ENCODE measurements around the gene KCNJ8.

The KCNJ8 gene

GRCh38 chr12:21801522-21802288 is 27.2 kb upstream of the KCNJ8 start:
- Histone ChIP-seq H3K4me3 (ENCODE audit: low read length) (no peak overlapping the region), H3K27me3 (replicated peaks; ENCODE audit: insufficient read depth, low read length) (no peaks in the 10 kb centered on the region), H3K27ac (ENCODE audit: low read length) (no peak overlapping the region), H3K79me2 (ENCODE audit: low read length) (no peaks in the 10 kb centered on the region), H3K4me1 (ENCODE audit: low read length) (no peaks in the 10 kb centered on the region), H3K9ac (ENCODE audit: low read length) (no peak overlapping the region), H3K4me2 (ENCODE audit: low read depth, low read length) (no peak overlapping the region), H3K9me3 (replicated peaks; ENCODE audit: insufficient read depth, low read length) (no peaks in the 10 kb centered on the region), H3F3A (ENCODE audit: insufficient read depth, low read length) (no peaks in the 10 kb centered on the region), H2AFZ (ENCODE audit: low read length) (no peak overlapping the region), H4K20me1 (ENCODE audit: insufficient read depth, low read length) (no peaks in the 10 kb centered on the region), H3K36me3 (replicated peaks; ENCODE audit: insufficient read depth, low read length) (no peaks in the 10 kb centered on the region), H3K9me2 (replicated peaks; ENCODE audit: insufficient read depth, low read length) (no peaks in the 10 kb centered on the region)
- DNase-seq, result no peak
- TF ChIP-seq, protein P1, sequence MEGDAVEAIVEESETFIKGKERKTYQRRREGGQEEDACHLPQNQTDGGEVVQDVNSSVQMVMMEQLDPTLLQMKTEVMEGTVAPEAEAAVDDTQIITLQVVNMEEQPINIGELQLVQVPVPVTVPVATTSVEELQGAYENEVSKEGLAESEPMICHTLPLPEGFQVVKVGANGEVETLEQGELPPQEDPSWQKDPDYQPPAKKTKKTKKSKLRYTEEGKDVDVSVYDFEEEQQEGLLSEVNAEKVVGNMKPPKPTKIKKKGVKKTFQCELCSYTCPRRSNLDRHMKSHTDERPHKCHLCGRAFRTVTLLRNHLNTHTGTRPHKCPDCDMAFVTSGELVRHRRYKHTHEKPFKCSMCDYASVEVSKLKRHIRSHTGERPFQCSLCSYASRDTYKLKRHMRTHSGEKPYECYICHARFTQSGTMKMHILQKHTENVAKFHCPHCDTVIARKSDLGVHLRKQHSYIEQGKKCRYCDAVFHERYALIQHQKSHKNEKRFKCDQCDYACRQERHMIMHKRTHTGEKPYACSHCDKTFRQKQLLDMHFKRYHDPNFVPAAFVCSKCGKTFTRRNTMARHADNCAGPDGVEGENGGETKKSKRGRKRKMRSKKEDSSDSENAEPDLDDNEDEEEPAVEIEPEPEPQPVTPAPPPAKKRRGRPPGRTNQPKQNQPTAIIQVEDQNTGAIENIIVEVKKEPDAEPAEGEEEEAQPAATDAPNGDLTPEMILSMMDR (IDR thresholded peaks at IDR 0.05; ENCODE audit: low read length), result no peak
- TF ChIP-seq EZH2phosphoT487 (IDR thresholded peaks at IDR 0.05; ENCODE audit: low read length) (no peak), EZH2 (optimal IDR thresholded peaks at IDR 0.05; ENCODE audit: low read depth, low read length) (no peak)

GRCh38 chr12:21800011-21800410 is 25.5 kb upstream of the KCNJ8 start:
- Histone ChIP-seq H3K36me3 (replicated peaks; ENCODE audit: insufficient read depth, low read length) (no peaks in the 10 kb centered on the region), H3K9me3 (replicated peaks; ENCODE audit: insufficient read depth, low read length) (no peaks in the 10 kb centered on the region), H3K9me2 (replicated peaks; ENCODE audit: insufficient read depth, low read length) (no peaks in the 10 kb centered on the region), H3K27me3 (replicated peaks; ENCODE audit: insufficient read depth, low read length) (no peaks in the 10 kb centered on the region), H3K4me2 (ENCODE audit: low read depth, low read length) (no peak overlapping the region), H3K27ac (ENCODE audit: low read length) (no peak overlapping the region), H4K20me1 (ENCODE audit: insufficient read depth, low read length) (no peaks in the 10 kb centered on the region), H3K4me1 (ENCODE audit: low read length) (no peaks in the 10 kb centered on the region), H2AFZ (ENCODE audit: low read length) (no peak overlapping the region), H3F3A (ENCODE audit: insufficient read depth, low read length) (no peaks in the 10 kb centered on the region), H3K4me3 (ENCODE audit: low read length) (no peak overlapping the region), H3K79me2 (ENCODE audit: low read length) (no peaks in the 10 kb centered on the region), H3K9ac (ENCODE audit: low read length) (no peak overlapping the region)
- no peak for DNase-seq
- TF ChIP-seq EZH2phosphoT487 (IDR thresholded peaks at IDR 0.05; ENCODE audit: low read length), result no peak
- TF ChIP-seq, protein P1 (IDR thresholded peaks at IDR 0.05; ENCODE audit: low read length), result no peak
- TF ChIP-seq EZH2 (optimal IDR thresholded peaks at IDR 0.05; ENCODE audit: low read depth, low read length), result no peak

DNA sequence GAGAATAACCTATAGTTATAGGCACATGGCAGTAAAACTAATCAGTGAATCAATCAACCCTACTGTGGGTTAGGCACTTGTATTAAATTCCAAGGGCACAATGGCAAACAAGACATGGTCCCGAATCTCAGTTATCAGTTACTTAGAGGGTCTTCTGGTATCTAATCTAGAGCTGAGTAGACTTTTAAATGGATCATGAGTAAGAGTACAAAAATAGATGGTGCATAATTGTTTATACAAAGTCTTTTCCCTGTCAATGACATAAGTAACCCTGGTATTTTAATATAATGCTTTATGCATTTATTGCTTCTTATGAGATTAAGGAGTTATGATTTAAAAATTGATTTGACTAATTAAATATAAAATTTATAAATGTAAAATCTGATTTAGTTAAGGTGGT is 23.0 kb upstream of the KCNJ8 start:
- TF ChIP-seq EZH2phosphoT487 (IDR thresholded peaks at IDR 0.05; ENCODE audit: low read length) (no peak), EZH2 (optimal IDR thresholded peaks at IDR 0.05; ENCODE audit: low read depth, low read length) (no peak)
- TF ChIP-seq, protein P1 (IDR thresholded peaks at IDR 0.05; ENCODE audit: low read length), result no peak
- Histone ChIP-seq H3K4me3 (ENCODE audit: low read length) (no peak overlapping the region), H3K4me1 (ENCODE audit: low read length) (no peaks in the 10 kb centered on the region), H3K9ac (ENCODE audit: low read length) (no peak overlapping the region), H3K27ac (ENCODE audit: low read length) (no peak overlapping the region), H2AFZ (ENCODE audit: low read length) (no peak overlapping the region), H3K9me2 (replicated peaks; ENCODE audit: insufficient read depth, low read length) (no peaks in the 10 kb centered on the region), H3F3A (ENCODE audit: insufficient read depth, low read length) (no peaks in the 10 kb centered on the region), H3K79me2 (ENCODE audit: low read length) (no peaks in the 10 kb centered on the region), H3K36me3 (replicated peaks; ENCODE audit: insufficient read depth, low read length) (no peaks in the 10 kb centered on the region), H3K4me2 (ENCODE audit: low read depth, low read length) (no peak overlapping the region), H4K20me1 (ENCODE audit: insufficient read depth, low read length) (no peaks in the 10 kb centered on the region), H3K9me3 (replicated peaks; ENCODE audit: insufficient read depth, low read length) (no peaks in the 10 kb centered on the region), H3K27me3 (replicated peaks; ENCODE audit: insufficient read depth, low read length) (no peaks in the 10 kb centered on the region)
- no peak for DNase-seq
